ENCODE data around the gene PRKACB. TPM values are rescaled to one million over a fixed set of nuclear protein-coding genes. Genes with fewer than 3 reads are reported as not detected.

Gene PRKACB
- total RNA-seq, 1 experiment from 2014 or later = 28.5 TPM

DNA sequence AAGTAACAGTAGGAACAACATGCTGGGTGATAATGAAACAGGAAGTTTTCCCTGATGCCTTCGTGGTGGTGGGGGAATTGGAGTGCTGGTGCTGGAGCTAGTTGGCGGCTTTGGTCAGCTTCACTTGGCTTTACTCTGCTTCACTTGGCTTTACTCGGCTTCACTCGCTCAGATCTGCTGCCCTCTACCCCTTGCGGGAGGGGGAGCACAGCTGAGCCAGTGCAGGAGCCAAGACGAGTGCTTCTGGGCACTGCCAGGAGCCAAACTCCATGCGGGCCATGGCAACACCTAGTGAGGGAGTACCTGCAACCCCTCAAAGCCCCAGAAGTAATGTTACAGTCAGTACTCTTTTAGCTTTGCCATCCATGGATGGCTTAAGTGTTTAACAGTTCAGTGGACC is 10.6 kb upstream of the PRKACB start:
- CTCF ChIA-PET = no interaction called here
- intact Hi-C loops (cut with micrococcal nuclease; ENCODE audit: unreplicated experiment) = no loop called here
- Mint-ChIP-seq H3K27ac (ENCODE audit: unreplicated experiment) (no peak overlapping the region), H3K27me3 (ENCODE audit: unreplicated experiment) (no peaks in the 10 kb centered on the region), H3K9me3 (ENCODE audit: low read depth, unreplicated experiment) (no peaks in the 10 kb centered on the region), H3K4me1 (ENCODE audit: low read depth, unreplicated experiment) (no peaks in the 10 kb centered on the region), H3K36me3 (ENCODE audit: insufficient read depth, unreplicated experiment) (no peaks in the 10 kb centered on the region), H3K4me3 (ENCODE audit: low read depth, unreplicated experiment) (no peak overlapping the region)
- no peak for TF ChIP-seq CTCF (IDR thresholded peaks at IDR 0.05; ENCODE audit: unreplicated experiment)
- no TSS peak for BruUV-seq (replicated peaks)
- no peak for DNase-seq

- Mint-ChIP-seq H3K27me3 (ENCODE audit: unreplicated experiment) (no peaks in the 10 kb centered on the region), H3K36me3 (ENCODE audit: insufficient read depth, unreplicated experiment) (no peaks in the 10 kb centered on the region), H3K27ac (ENCODE audit: unreplicated experiment) (no peak overlapping the region), H3K9me3 (ENCODE audit: low read depth, unreplicated experiment) (no peaks in the 10 kb centered on the region), H3K4me3 (ENCODE audit: low read depth, unreplicated experiment) (no peak overlapping the region), H3K4me1 (ENCODE audit: low read depth, unreplicated experiment) (no peaks in the 10 kb centered on the region)
- intact Hi-C loops (cut with micrococcal nuclease; ENCODE audit: unreplicated experiment) = no loop called here
- BruUV-seq (replicated peaks) = no TSS peak
- no peak for DNase-seq
- TF ChIP-seq CTCF (IDR thresholded peaks at IDR 0.05; ENCODE audit: unreplicated experiment) = no peak
- CTCF ChIA-PET = interaction anchor here (0.9 kb wide), 1 partner anchor 45 kb away, joined by 5 read pairs; no protein-coding TSS in a partner anchor
These were observed 8.7 kb upstream of the PRKACB start for GRCh38 chr1:84135341-84135740.

DNA sequence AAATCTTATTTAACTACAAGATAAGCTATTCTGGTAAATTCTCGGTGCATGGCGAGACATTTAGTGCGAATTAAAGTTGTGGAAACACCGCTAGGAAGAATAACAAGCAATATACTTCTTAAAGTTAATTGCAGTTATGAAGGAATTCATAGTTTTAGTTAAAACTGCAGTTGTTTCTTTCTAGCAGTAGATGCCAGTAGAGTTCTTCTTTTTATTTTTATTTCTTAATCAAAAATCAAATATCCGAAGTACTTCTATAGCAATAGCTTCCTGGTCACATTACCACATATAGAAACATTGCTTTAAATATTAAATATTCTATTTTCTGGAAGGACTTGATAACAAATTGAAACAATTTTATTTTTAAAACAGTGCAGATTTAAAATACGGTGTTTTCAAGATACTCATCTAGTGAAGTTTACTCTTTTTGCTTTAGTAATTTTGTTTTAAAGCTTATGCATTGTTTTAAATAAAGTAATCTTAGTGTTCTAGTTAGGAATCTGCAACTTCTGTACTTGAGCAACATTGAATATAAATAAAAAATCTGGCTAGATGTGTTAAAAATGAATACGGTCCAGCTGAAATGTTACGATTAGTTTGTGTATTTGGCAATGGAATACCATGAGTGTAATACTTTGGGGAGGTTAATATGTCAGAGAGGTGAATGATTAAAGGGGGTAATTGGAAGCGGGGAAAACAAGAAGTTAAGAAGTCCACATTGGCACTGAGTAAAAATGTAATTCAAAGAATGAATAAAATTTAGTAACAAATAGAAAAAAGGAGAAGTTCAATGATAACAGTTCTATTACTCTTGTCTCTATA is 2.7 kb upstream of the PRKACB start:
- Mint-ChIP-seq H3K4me1 (ENCODE audit: low read depth, unreplicated experiment) (peaks cover 15% of the 10 kb centered on the region), H3K4me3 (ENCODE audit: low read depth, unreplicated experiment) (no peak overlapping the region), H3K27ac (ENCODE audit: unreplicated experiment) (peak overlapping the region; percentile 53), H3K27me3 (ENCODE audit: unreplicated experiment) (no peaks in the 10 kb centered on the region), H3K36me3 (ENCODE audit: insufficient read depth, unreplicated experiment) (no peaks in the 10 kb centered on the region), H3K9me3 (ENCODE audit: low read depth, unreplicated experiment) (no peaks in the 10 kb centered on the region)
- intact Hi-C loops (cut with micrococcal nuclease; ENCODE audit: unreplicated experiment) = loop anchor here (1.0 to 5.0 kb wide), 9 partner anchors 226 to 796 kb away; no protein-coding TSS in a partner anchor
- BruUV-seq (replicated peaks) = no TSS peak
- peak; percentile 64 for TF ChIP-seq CTCF (IDR thresholded peaks at IDR 0.05; ENCODE audit: unreplicated experiment)
- DNase-seq = no peak
- CTCF ChIA-PET = interaction anchor here (0.8 to 1.5 kb wide), 5 partner anchors 11 to 617 kb away, joined by 3 to 17 read pairs (median 3); no protein-coding TSS in a partner anchor

- DNase-seq = no peak
- BruUV-seq (replicated peaks) = no TSS peak
- CTCF ChIA-PET = interaction anchor here (1.0 to 3.8 kb wide), 5 partner anchors 36 to 475 kb away, joined by 3 to 57 read pairs (median 3); no protein-coding TSS in a partner anchor
These were observed 997 bp downstream of the PRKACB start for GRCh38 chr1:84145068-84145467.

More at GRCh38 chr1:84145068-84145467, 997 bp downstream of the PRKACB start:
- H3K27ac Mint-ChIP-seq (ENCODE audit: unreplicated experiment) = peak overlapping the region; percentile 39
- no peaks in the 10 kb centered on the region for H3K9me3 Mint-ChIP-seq (ENCODE audit: low read depth, unreplicated experiment)
- H3K4me3 Mint-ChIP-seq (ENCODE audit: low read depth, unreplicated experiment) = peak overlapping the region; percentile 45
- H3K27me3 Mint-ChIP-seq (ENCODE audit: unreplicated experiment) = no peaks in the 10 kb centered on the region
- no peak for TF ChIP-seq CTCF (IDR thresholded peaks at IDR 0.05; ENCODE audit: unreplicated experiment)
- H3K36me3 Mint-ChIP-seq (ENCODE audit: insufficient read depth, unreplicated experiment) = no peaks in the 10 kb centered on the region
- intact Hi-C loops (cut with micrococcal nuclease; ENCODE audit: unreplicated experiment) = loop anchor here (2.0 to 5.0 kb wide), 3 partner anchors 30 to 158 kb away; no protein-coding TSS in a partner anchor
- peaks cover 27% of the 10 kb centered on the region for H3K4me1 Mint-ChIP-seq (ENCODE audit: low read depth, unreplicated experiment)
